ENCODE results near the gene GNE. TPM values are rescaled to one million over a fixed set of nuclear protein-coding genes. Genes with fewer than 3 reads are reported as not detected.

Gene GNE
- total RNA-seq, 1 experiment from 2014 or later, result 8.4 TPM

GRCh38 chr9:36289836-36290435 lies 31.7 kb upstream of the GNE start:
- Histone ChIP-seq H3K4me2 (ENCODE audit: low read length) (no peak overlapping the region), H3K4me3 (replicated peaks in 1 of 2; ENCODE audit: low read depth in 1 of 2, low read length in 2 of 2) (no peak overlapping the region), H3K27ac (ENCODE audit: low read depth, low read length) (no peak overlapping the region), H3K79me2 (ENCODE audit: insufficient read depth, low read length) (no peaks in the 10 kb centered on the region), H2AFZ (ENCODE audit: low read depth, low read length, poor library complexity, severe bottlenecking) (no peak overlapping the region), H4K20me1 (ENCODE audit: insufficient read depth) (no peaks in the 10 kb centered on the region), H3K4me1 (ENCODE audit: control insufficient read depth in 1 of 2, insufficient read depth in 2 of 2, low read length in 2 of 2) (no peaks in the 10 kb centered on the region; a peak in 1 of 4 replicates), H3K27me3 (ENCODE audit: insufficient read depth, low read length) (no peaks in the 10 kb centered on the region), H3K9me3 (ENCODE audit: control insufficient read depth in 1 of 2, insufficient read depth in 1 of 2, low read depth in 1 of 2, low read length in 2 of 2) (no peaks in the 10 kb centered on the region), H3K9me2 (ENCODE audit: insufficient read depth) (no peaks in the 10 kb centered on the region), H3K36me3 (ENCODE audit: control insufficient read depth in 1 of 2, insufficient read depth in 2 of 2, low read length in 2 of 2) (no peaks in the 10 kb centered on the region), H3K9ac (ENCODE audit: low read length) (no peak overlapping the region)
- intact Hi-C loops (cut with micrococcal nuclease), result no loop called here
- TF ChIP-seq CEBPB (IDR thresholded peaks at IDR 0.05; ENCODE audit: low read depth), result no peak
- no peak for TF ChIP-seq REST (IDR thresholded peaks at IDR 0.05; ENCODE audit: low read depth)
- TF ChIP-seq MAX (IDR thresholded peaks at IDR 0.05), result no peak
- no peak for TF ChIP-seq ELF1 (IDR thresholded peaks at IDR 0.05; ENCODE audit: borderline replicate concordance, low read depth)
- no peak for TF ChIP-seq EZH2 (IDR thresholded peaks at IDR 0.05)
- BruUV-seq (replicated peaks), result no TSS peak
- ChIA-PET POLR2A (interaction anchor here (0.5 kb wide), 1 partner anchor 11 kb away, joined by 3 read pairs; no protein-coding TSS in a partner anchor), RAD21 (ENCODE audit: low non-redundant PET in 1 of 2, low total read pairs in 2 of 2, uncharacterized antibody in 2 of 2, unreplicated experiment in 2 of 2) (no interaction called here), CTCF (no interaction called here)
- no peak for DNase-seq (ENCODE audit: low read depth, low spot score)
- ATAC-seq, result no peak

- H3K79me2 ChIP-seq (ENCODE audit: insufficient read depth, low read length), result no peaks in the 10 kb centered on the region
- no TSS peak for BruUV-seq (replicated peaks)
- H3K9ac ChIP-seq (ENCODE audit: low read length), result no peak overlapping the region
- ChIA-PET POLR2A (interaction anchor here (0.8 kb wide), 1 partner anchor 29 kb away, joined by 3 read pairs; no protein-coding TSS in a partner anchor), RAD21 (ENCODE audit: low non-redundant PET in 1 of 2, low total read pairs in 2 of 2, uncharacterized antibody in 2 of 2, unreplicated experiment in 2 of 2) (no interaction called here), CTCF (no interaction called here)
- no peaks in the 10 kb centered on the region for H3K9me3 ChIP-seq (ENCODE audit: control insufficient read depth in 1 of 2, insufficient read depth in 1 of 2, low read depth in 1 of 2, low read length in 2 of 2)
- H3K36me3 ChIP-seq (ENCODE audit: control insufficient read depth in 1 of 2, insufficient read depth in 2 of 2, low read length in 2 of 2), result no peaks in the 10 kb centered on the region
- intact Hi-C loops (cut with micrococcal nuclease), result no loop called here
- H3K4me3 ChIP-seq (replicated peaks in 1 of 2; ENCODE audit: low read depth in 1 of 2, low read length in 2 of 2), result no peak overlapping the region
- no peak overlapping the region for H3K27ac ChIP-seq (ENCODE audit: low read depth, low read length)
- ATAC-seq, result no peak
- no peak overlapping the region for H3K4me2 ChIP-seq (ENCODE audit: low read length)
- TF ChIP-seq CBX3 (IDR thresholded peaks at IDR 0.05; ENCODE audit: low read depth) (no peak), SIN3A (IDR thresholded peaks at IDR 0.05; ENCODE audit: low read depth) (no peak), RAD21 (IDR thresholded peaks at IDR 0.05; ENCODE audit: low read depth) (no peak), POLR2A (IDR thresholded peaks at IDR 0.05; ENCODE audit: borderline replicate concordance, extremely low read depth, insufficient read depth, insufficient read length) (no peak), REST (IDR thresholded peaks at IDR 0.05; ENCODE audit: low read depth) (no peak), JUND (IDR thresholded peaks at IDR 0.05) (no peak), ZFX (IDR thresholded peaks at IDR 0.05) (no peak), SP1 (IDR thresholded peaks at IDR 0.05; ENCODE audit: low read depth) (no peak)
- no peak for DNase-seq (ENCODE audit: low read depth, low spot score)
- no peak overlapping the region for H2AFZ ChIP-seq (ENCODE audit: low read depth, low read length, poor library complexity, severe bottlenecking)
- no peaks in the 10 kb centered on the region for H3K4me1 ChIP-seq (ENCODE audit: control insufficient read depth in 1 of 2, insufficient read depth in 2 of 2, low read length in 2 of 2)
- no peaks in the 10 kb centered on the region for H4K20me1 ChIP-seq (ENCODE audit: insufficient read depth)
- H3K9me2 ChIP-seq (ENCODE audit: insufficient read depth), result no peaks in the 10 kb centered on the region
- no peaks in the 10 kb centered on the region for H3K27me3 ChIP-seq (ENCODE audit: insufficient read depth, low read length)
These were observed 29.8 kb upstream of the GNE start for GRCh38 chr9:36288070-36288469.
